ENCODE results near the gene CTBS.
A peak's percentile ranks its signal among the peaks of the same experiment; 100 is the strongest.

Gene CTBS

GRCh38 chr1:84573967-84574842 lies at the start of gene CTBS:
TSS of gene CTBS (minus strand) at chr1:84574440. CDS start at chr1:84574415, 25 bp downstream.
- Histone ChIP-seq H3K79me2 (ENCODE audit: control insufficient read depth, insufficient read depth, low read length, unreplicated experiment) (peaks cover 39% of the 10 kb centered on the region), H3K36me3 (ENCODE audit: insufficient read depth, low read length) (peaks cover 17% of the 10 kb centered on the region; the same call in 1 of the 2 replicates), H3K4me3 (ENCODE audit: low read depth, low read length) (peak within 1 kb of the TSS; percentile 96), H3K27me3 (ENCODE audit: insufficient read depth, low read length) (no peaks in the 10 kb centered on the region), H3K27ac (ENCODE audit: low read depth, low read length) (peak within 1 kb of the TSS; percentile 96), H3K4me1 (ENCODE audit: control insufficient read depth, insufficient read depth, low read length, unreplicated experiment) (peaks cover 30% of the 10 kb centered on the region), H2AFZ (ENCODE audit: low read length, unreplicated experiment) (peak within 1 kb of the TSS; percentile 74)

GRCh38 chr1:84621553-84621952 lies 47.3 kb upstream of the CTBS start:
- H3K4me1 ChIP-seq (ENCODE audit: control insufficient read depth, insufficient read depth, low read length, unreplicated experiment): peaks cover 14% of the 10 kb centered on the region
- H2AFZ ChIP-seq (ENCODE audit: low read length, unreplicated experiment): peak overlapping the region; percentile 55
- H3K79me2 ChIP-seq (ENCODE audit: control insufficient read depth, insufficient read depth, low read length, unreplicated experiment): no peaks in the 10 kb centered on the region
- no peak overlapping the region for H3K4me3 ChIP-seq (ENCODE audit: low read depth, low read length)
- no peak overlapping the region for H3K27ac ChIP-seq (ENCODE audit: low read depth, low read length)
- no peaks in the 10 kb centered on the region for H3K27me3 ChIP-seq (ENCODE audit: insufficient read depth, low read length)
- H3K36me3 ChIP-seq (ENCODE audit: insufficient read depth, low read length): no peaks in the 10 kb centered on the region

DNA sequence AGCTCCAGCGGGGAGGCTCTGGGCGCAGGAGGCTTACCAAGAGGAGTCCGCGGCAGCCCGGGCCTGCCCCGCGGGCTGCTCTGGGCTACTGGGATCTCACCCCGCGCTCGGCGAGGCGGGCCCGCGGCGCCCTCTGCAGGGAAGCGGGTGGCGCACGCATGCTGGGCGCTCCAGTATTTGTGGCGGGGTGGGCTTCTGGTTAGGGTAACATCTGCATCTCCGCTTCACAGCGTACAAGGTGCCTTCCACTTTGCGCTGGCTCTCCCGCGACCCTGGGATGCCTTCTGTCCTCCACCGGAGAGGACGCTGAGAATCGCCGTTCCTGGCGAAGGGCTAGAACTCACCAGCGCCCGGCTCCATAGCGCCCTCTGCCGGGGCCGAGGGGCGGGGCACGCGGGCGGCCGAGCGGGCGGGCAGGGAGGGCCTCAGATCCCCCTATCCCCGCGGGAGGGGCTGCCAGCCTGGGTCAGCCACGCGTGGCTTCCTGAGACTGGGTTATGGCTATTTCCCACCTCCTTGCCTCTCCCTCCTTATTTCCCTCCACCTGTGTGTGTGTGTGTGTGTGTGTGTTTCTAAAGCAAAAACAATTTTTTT lies 46.6 kb upstream of the CTBS start:
- Histone ChIP-seq H3K4me3 (ENCODE audit: low read depth, low read length) (peak overlapping the region; percentile 81), H3K4me1 (ENCODE audit: control insufficient read depth, insufficient read depth, low read length, unreplicated experiment) (peaks cover 14% of the 10 kb centered on the region), H3K27ac (ENCODE audit: low read depth, low read length) (peak overlapping the region; percentile 93), H3K79me2 (ENCODE audit: control insufficient read depth, insufficient read depth, low read length, unreplicated experiment) (no peaks in the 10 kb centered on the region), H3K36me3 (ENCODE audit: insufficient read depth, low read length) (no peaks in the 10 kb centered on the region), H3K27me3 (ENCODE audit: insufficient read depth, low read length) (no peaks in the 10 kb centered on the region), H2AFZ (ENCODE audit: low read length, unreplicated experiment) (peak overlapping the region; percentile 92)

GRCh38 chr1:84619383-84620102 lies 45.3 kb upstream of the CTBS start:
- H3K27ac ChIP-seq (ENCODE audit: low read depth, low read length): peak overlapping the region; percentile 93
- H3K4me3 ChIP-seq (ENCODE audit: low read depth, low read length): peak overlapping the region; percentile 49
- H2AFZ ChIP-seq (ENCODE audit: low read length, unreplicated experiment): peak overlapping the region; percentile 81

GRCh38 chr1:84617349-84617748 lies 43.1 kb upstream of the CTBS start:
- no peak overlapping the region for H3K4me3 ChIP-seq (ENCODE audit: low read depth, low read length)
- no peaks in the 10 kb centered on the region for H3K79me2 ChIP-seq (ENCODE audit: control insufficient read depth, insufficient read depth, low read length, unreplicated experiment)
- no peaks in the 10 kb centered on the region for H3K27me3 ChIP-seq (ENCODE audit: insufficient read depth, low read length)
- no peak overlapping the region for H3K27ac ChIP-seq (ENCODE audit: low read depth, low read length)
- H3K4me1 ChIP-seq (ENCODE audit: control insufficient read depth, insufficient read depth, low read length, unreplicated experiment): peaks cover 14% of the 10 kb centered on the region
- H3K36me3 ChIP-seq (ENCODE audit: insufficient read depth, low read length): no peaks in the 10 kb centered on the region
- no peak overlapping the region for H2AFZ ChIP-seq (ENCODE audit: low read length, unreplicated experiment)

More at GRCh38 chr1:84619383-84620102, 45.3 kb upstream of the CTBS start:
- Histone ChIP-seq H3K79me2 (ENCODE audit: control insufficient read depth, insufficient read depth, low read length, unreplicated experiment) (no peaks in the 10 kb centered on the region), H3K36me3 (ENCODE audit: insufficient read depth, low read length) (no peaks in the 10 kb centered on the region), H3K27me3 (ENCODE audit: insufficient read depth, low read length) (no peaks in the 10 kb centered on the region), H3K4me1 (ENCODE audit: control insufficient read depth, insufficient read depth, low read length, unreplicated experiment) (peaks cover 14% of the 10 kb centered on the region)

DNA sequence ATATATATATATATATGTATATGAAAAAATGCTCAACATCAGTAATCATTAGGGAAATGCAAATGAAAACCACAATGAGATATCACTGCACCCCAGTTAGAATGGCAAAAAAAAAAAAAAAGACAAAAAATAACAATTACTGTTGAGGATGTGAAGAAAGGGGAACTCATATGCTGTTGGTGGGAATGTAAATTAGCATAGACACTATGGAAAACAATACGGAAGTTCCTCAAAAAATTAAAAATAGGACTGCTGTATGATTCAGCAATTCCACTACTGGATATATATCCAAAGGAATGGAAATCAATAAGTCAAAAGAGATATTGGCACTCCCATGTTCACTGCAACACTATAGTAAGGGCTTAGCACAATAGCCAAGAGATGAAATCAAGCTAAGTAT lies 41.5 kb upstream of the CTBS start:
- no peaks in the 10 kb centered on the region for H3K27me3 ChIP-seq (ENCODE audit: insufficient read depth, low read length)
- H3K4me3 ChIP-seq (ENCODE audit: low read depth, low read length): no peak overlapping the region
- H3K4me1 ChIP-seq (ENCODE audit: control insufficient read depth, insufficient read depth, low read length, unreplicated experiment): peaks cover 22% of the 10 kb centered on the region
- no peak overlapping the region for H2AFZ ChIP-seq (ENCODE audit: low read length, unreplicated experiment)
- no peaks in the 10 kb centered on the region for H3K36me3 ChIP-seq (ENCODE audit: insufficient read depth, low read length)
- no peaks in the 10 kb centered on the region for H3K79me2 ChIP-seq (ENCODE audit: control insufficient read depth, insufficient read depth, low read length, unreplicated experiment)
- no peak overlapping the region for H3K27ac ChIP-seq (ENCODE audit: low read depth, low read length)

GRCh38 chr1:84613887-84614286 lies 39.6 kb upstream of the CTBS start:
- Histone ChIP-seq H2AFZ (ENCODE audit: low read length, unreplicated experiment) (no peak overlapping the region), H3K27ac (ENCODE audit: low read depth, low read length) (no peak overlapping the region), H3K36me3 (ENCODE audit: insufficient read depth, low read length) (no peaks in the 10 kb centered on the region), H3K4me1 (ENCODE audit: control insufficient read depth, insufficient read depth, low read length, unreplicated experiment) (peaks cover 11% of the 10 kb centered on the region), H3K79me2 (ENCODE audit: control insufficient read depth, insufficient read depth, low read length, unreplicated experiment) (no peaks in the 10 kb centered on the region), H3K4me3 (ENCODE audit: low read depth, low read length) (no peak overlapping the region), H3K27me3 (ENCODE audit: insufficient read depth, low read length) (no peaks in the 10 kb centered on the region)

DNA sequence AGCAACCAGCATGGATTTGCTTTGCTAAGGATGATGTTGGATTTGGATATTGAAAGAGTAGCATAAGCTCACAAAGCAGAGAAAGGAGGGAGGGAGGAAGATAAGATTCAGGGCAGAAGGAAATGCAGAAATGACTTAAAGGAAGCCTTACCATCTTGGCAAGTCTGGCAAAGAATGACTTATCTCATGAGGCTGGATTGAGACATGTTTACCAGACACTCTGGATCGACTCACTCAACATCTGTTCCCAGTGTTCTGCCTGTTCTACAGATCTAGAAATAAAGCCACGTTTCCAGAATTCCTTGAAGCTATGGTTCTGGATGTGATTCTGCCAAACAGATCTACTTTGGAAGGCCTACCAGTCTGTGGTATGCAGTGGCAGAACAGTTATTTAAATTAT lies 38.8 kb upstream of the CTBS start:
- H3K4me1 ChIP-seq (ENCODE audit: control insufficient read depth, insufficient read depth, low read length, unreplicated experiment): peaks cover 7% of the 10 kb centered on the region
- no peak overlapping the region for H3K27ac ChIP-seq (ENCODE audit: low read depth, low read length)
- no peaks in the 10 kb centered on the region for H3K79me2 ChIP-seq (ENCODE audit: control insufficient read depth, insufficient read depth, low read length, unreplicated experiment)
- H2AFZ ChIP-seq (ENCODE audit: low read length, unreplicated experiment): no peak overlapping the region
- H3K4me3 ChIP-seq (ENCODE audit: low read depth, low read length): no peak overlapping the region
- no peaks in the 10 kb centered on the region for H3K27me3 ChIP-seq (ENCODE audit: insufficient read depth, low read length)
- no peaks in the 10 kb centered on the region for H3K36me3 ChIP-seq (ENCODE audit: insufficient read depth, low read length)

- Histone ChIP-seq H3K79me2 (ENCODE audit: control insufficient read depth, insufficient read depth, low read length, unreplicated experiment) (no peaks in the 10 kb centered on the region), H3K4me3 (ENCODE audit: low read depth, low read length) (no peak overlapping the region; the same call in 1 of the 2 replicates), H2AFZ (ENCODE audit: low read length, unreplicated experiment) (peak overlapping the region; percentile 14), H3K4me1 (ENCODE audit: control insufficient read depth, insufficient read depth, low read length, unreplicated experiment) (peaks cover 7% of the 10 kb centered on the region), H3K27ac (ENCODE audit: low read depth, low read length) (peak overlapping the region; percentile 24; the same call in 1 of the 2 replicates), H3K36me3 (ENCODE audit: insufficient read depth, low read length) (no peaks in the 10 kb centered on the region), H3K27me3 (ENCODE audit: insufficient read depth, low read length) (no peaks in the 10 kb centered on the region)
Measured at GRCh38 chr1:84611796-84612195, 37.6 kb upstream of the CTBS start.

DNA sequence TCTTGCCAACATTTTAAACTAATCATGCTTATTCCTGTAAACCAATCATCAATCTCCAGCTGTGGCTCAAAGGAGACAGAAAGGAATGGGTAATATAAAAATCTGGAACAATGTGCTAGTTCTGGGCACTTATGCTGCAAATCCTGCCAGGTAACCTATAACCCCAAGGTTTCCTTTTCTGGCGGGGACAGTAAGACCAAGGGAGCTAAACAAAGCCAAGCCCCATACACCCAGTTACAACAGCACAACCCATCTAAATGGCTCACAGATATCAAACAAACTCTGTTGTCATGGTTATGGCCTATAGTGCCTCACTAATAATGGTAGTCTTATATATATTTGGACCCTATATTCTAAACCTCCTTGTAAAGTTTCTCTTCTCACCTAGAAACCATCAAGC lies 36.9 kb upstream of the CTBS start:
- H3K27me3 ChIP-seq (ENCODE audit: insufficient read depth, low read length): no peaks in the 10 kb centered on the region
- no peaks in the 10 kb centered on the region for H3K36me3 ChIP-seq (ENCODE audit: insufficient read depth, low read length)
- no peak overlapping the region for H2AFZ ChIP-seq (ENCODE audit: low read length, unreplicated experiment)
- no peak overlapping the region for H3K27ac ChIP-seq (ENCODE audit: low read depth, low read length)
- H3K4me3 ChIP-seq (ENCODE audit: low read depth, low read length): no peak overlapping the region
- peaks cover 7% of the 10 kb centered on the region for H3K4me1 ChIP-seq (ENCODE audit: control insufficient read depth, insufficient read depth, low read length, unreplicated experiment)
- no peaks in the 10 kb centered on the region for H3K79me2 ChIP-seq (ENCODE audit: control insufficient read depth, insufficient read depth, low read length, unreplicated experiment)

Data from ACC112 (cell line).